ENCODE results near the gene UBE2O. TPM values are rescaled to one million over a fixed set of nuclear protein-coding genes. Genes with fewer than 3 reads are reported as not detected.
A peak's percentile ranks its signal among the peaks of the same experiment; 100 is the strongest.

Gene UBE2O
- total RNA-seq, 8 experiments from 2014 or later: 17.3 to 41.9 (median 30.1) TPM

DNA sequence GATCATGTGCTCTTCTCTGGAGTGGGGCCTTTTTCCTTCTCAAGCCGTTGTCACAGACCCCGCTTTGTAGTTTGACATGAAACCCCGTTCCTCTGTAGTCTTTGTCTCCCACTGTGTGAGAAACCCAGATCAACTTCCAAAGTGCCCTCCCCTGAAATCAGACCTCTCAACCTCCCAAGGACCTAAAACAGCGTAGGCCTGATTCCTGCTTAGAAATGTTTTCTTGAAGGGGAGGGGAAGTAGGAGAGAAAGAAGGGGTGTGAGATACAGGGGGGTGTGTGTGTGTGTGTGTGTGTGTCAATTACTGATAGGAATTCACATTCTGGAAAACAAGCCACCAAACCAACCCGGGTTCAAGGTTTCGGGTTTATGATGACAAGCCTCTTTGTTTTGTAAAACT lies 1.4 kb downstream of the UBE2O start:
- Histone ChIP-seq H3K4me3 (peak overlapping the region; percentile 91 to 98 (median 96)), H3K27ac (peak overlapping the region in 1 of 2 donors; percentile 85), H3K4me1 (replicated peaks in 1 of 2) (peaks cover 35% of the 10 kb centered on the region in 2 donors)
- 0 to 80% (median 20%) methylated on average over 2 to 4 of the region's 6 CpGs; no CpG with 5 or more reads in 3 of the 10 experiments for WGBS, 10 experiments
- in situ Hi-C loops (cut with MboI; ENCODE audit: low pct_unique_long_range_greater_than_20kb in 2 of 9, low sequenced_read_pairs in 9 of 9, unreplicated experiment in 9 of 9): no loop called here
- no peak for ATAC-seq (replicated peaks in 6 of 8)

DNA sequence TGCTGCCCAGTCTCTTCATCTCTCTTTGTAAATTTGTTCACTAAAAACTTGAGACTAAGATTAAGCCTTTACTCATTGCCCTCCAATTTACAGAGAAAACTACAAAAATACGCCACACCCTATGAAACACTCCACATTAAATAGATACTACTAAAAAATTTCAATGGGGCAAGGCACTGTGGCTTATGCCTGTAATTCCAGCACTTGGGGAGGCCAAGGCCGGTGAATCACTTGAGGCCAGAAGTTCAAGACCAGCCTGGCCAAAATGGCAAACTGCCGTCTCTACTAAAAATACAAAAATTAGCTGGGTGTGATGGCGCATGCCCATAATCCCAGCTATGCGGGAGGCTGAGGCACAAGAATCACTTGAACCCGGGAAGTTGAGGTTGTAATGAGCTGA lies 3.8 kb downstream of the UBE2O start:
- ATAC-seq (replicated peaks in 6 of 8): no peak
- in situ Hi-C loops (cut with MboI; ENCODE audit: low pct_unique_long_range_greater_than_20kb in 2 of 9, low sequenced_read_pairs in 9 of 9, unreplicated experiment in 9 of 9): no loop called here
- 78 to 100% (median 96%) methylated on average over 1 to 6 of the region's 6 CpGs; no CpG with 5 or more reads in 1 of the 10 experiments for WGBS, 10 experiments
- no peak overlapping the region for H3K27ac ChIP-seq
- peaks cover 59% of the 10 kb centered on the region in 2 donors for H3K4me1 ChIP-seq (replicated peaks in 1 of 2)
- H3K4me3 ChIP-seq: no peak overlapping the region

DNA sequence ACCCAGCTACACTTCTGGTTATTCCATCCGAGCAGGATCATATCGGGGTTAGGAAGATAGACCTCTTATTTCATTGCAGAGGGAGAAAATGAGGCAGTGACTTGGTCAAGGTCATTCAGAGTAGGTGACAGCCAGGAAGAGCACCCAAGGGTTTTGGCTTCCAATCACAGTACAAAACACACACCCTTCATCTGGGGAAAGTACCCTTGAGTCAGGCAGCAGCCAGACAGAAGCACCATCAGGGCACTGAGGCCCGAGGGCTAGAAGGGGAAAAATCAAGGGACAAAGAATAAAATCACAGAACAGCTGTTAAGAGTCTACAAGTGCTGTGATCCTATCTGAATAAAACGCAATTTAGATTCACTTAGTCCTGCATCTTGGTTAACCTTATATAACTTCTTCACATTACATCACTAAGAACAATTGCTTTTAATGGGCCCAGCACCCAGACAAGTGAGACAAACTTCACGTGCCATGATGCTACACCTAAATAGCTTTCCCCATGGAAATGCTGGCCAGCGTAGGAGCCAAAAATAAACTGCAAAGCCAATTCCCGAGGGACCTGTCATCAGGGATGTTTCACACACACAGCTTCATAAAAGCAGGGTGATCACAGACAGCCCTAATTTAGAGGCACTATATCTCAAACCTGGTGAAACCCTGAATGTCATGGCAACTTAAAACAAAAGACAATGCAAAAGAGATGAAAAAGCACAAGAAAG lies 4.9 kb downstream of the UBE2O start:
- WGBS, 10 experiments: 0 to 100% (median 68%) methylated on average over 1 to 6 of the region's 7 CpGs; no CpG with 5 or more reads in 1 of the 10 experiments
- H3K4me1 ChIP-seq (replicated peaks in 1 of 2): peaks cover 62% of the 10 kb centered on the region in 2 donors
- ATAC-seq (replicated peaks in 6 of 8): no peak
- H3K4me3 ChIP-seq: no peak overlapping the region
- no peak overlapping the region for H3K27ac ChIP-seq
- in situ Hi-C loops (cut with MboI; ENCODE audit: low pct_unique_long_range_greater_than_20kb in 2 of 9, low sequenced_read_pairs in 9 of 9, unreplicated experiment in 9 of 9): no loop called here

GRCh38 chr17:76446449-76447231 lies 6.3 kb downstream of the UBE2O start:
- peak in 7 of 8 experiments; percentile 7 to 61 (median 34) for ATAC-seq (replicated peaks in 6 of 8)
- no peak overlapping the region for H3K27ac ChIP-seq
- WGBS, 10 experiments: 0 to 61% (median 39%) methylated on average over 1 to 9 of the region's 9 CpGs; no CpG with 5 or more reads in 2 of the 10 experiments

GRCh38 chr17:76445697-76446448 lies 7.1 kb downstream of the UBE2O start:
- peaks cover 66 to 69% of the 10 kb centered on the region in 2 donors for H3K4me1 ChIP-seq (replicated peaks in 1 of 2)
- 0 to 78% (median 47%) methylated on average over 1 to 8 of the region's 10 CpGs for WGBS, 10 experiments
- H3K4me3 ChIP-seq: no peak overlapping the region
- no peak for ATAC-seq (replicated peaks in 6 of 8)
- in situ Hi-C loops (cut with MboI; ENCODE audit: low pct_unique_long_range_greater_than_20kb in 2 of 9, low sequenced_read_pairs in 9 of 9, unreplicated experiment in 9 of 9): no loop called here
- peak overlapping the region in 1 of 2 donors; percentile 74 for H3K27ac ChIP-seq

More at GRCh38 chr17:76446449-76447231, 6.3 kb downstream of the UBE2O start:
- H3K4me1 ChIP-seq (replicated peaks in 1 of 2): peaks cover 64 to 70% of the 10 kb centered on the region in 2 donors
- in situ Hi-C loops (cut with MboI; ENCODE audit: low pct_unique_long_range_greater_than_20kb in 2 of 9, low sequenced_read_pairs in 9 of 9, unreplicated experiment in 9 of 9): no loop called here
- H3K4me3 ChIP-seq: no peak overlapping the region

GRCh38 chr17:76444518-76445311 lies 8.2 kb downstream of the UBE2O start:
- WGBS, 10 experiments: 0 to 32% (median 13%) methylated on average over 2 to 8 of the region's 9 CpGs; no CpG with 5 or more reads in 4 of the 10 experiments
- peak overlapping the region in 4 of 5 donors; percentile 4 to 23 (median 12) for H3K4me3 ChIP-seq
- peak overlapping the region; percentile 59 to 74 for H3K27ac ChIP-seq

GRCh38 chr17:76442341-76443338 lies 10.3 kb downstream of the UBE2O start:
- peaks cover 53% of the 10 kb centered on the region in 2 donors for H3K4me1 ChIP-seq (replicated peaks in 1 of 2)
- no peak overlapping the region for H3K4me3 ChIP-seq
- 80 to 100% (median 95%) methylated on average over 1 to 7 of the region's 8 CpGs; no CpG with 5 or more reads in 2 of the 10 experiments for WGBS, 10 experiments
- in situ Hi-C loops (cut with MboI; ENCODE audit: low pct_unique_long_range_greater_than_20kb in 2 of 9, low sequenced_read_pairs in 9 of 9, unreplicated experiment in 9 of 9): no loop called here
- no peak overlapping the region for H3K27ac ChIP-seq
- ATAC-seq (replicated peaks in 6 of 8): no peak

More at GRCh38 chr17:76444518-76445311, 8.2 kb downstream of the UBE2O start:
- peaks cover 64% of the 10 kb centered on the region in 2 donors for H3K4me1 ChIP-seq (replicated peaks in 1 of 2)
- in situ Hi-C loops (cut with MboI; ENCODE audit: low pct_unique_long_range_greater_than_20kb in 2 of 9, low sequenced_read_pairs in 9 of 9, unreplicated experiment in 9 of 9): no loop called here
- ATAC-seq (replicated peaks in 6 of 8): peak; percentile 69 to 93 (median 86)

GRCh38 chr17:76441686-76442340 lies 11.1 kb downstream of the UBE2O start:
- Histone ChIP-seq H3K4me1 (replicated peaks in 1 of 2) (peaks cover 45 to 46% of the 10 kb centered on the region in 2 donors), H3K27ac (no peak overlapping the region), H3K4me3 (no peak overlapping the region)
- 0 to 74% (median 64%) methylated on average over 1 to 13 of the region's 13 CpGs; no CpG with 5 or more reads in 3 of the 10 experiments for WGBS, 10 experiments
- no peak for ATAC-seq (replicated peaks in 6 of 8)
- in situ Hi-C loops (cut with MboI; ENCODE audit: low pct_unique_long_range_greater_than_20kb in 2 of 9, low sequenced_read_pairs in 9 of 9, unreplicated experiment in 9 of 9): no loop called here

- ATAC-seq (replicated peaks in 6 of 8): peak in 2 of 8 experiments; percentile 7 to 8
- 78 to 100% (median 94%) methylated on average over 1 to 2 of the region's 2 CpGs; no CpG with 5 or more reads in 3 of the 10 experiments for WGBS, 10 experiments
- Histone ChIP-seq H3K4me3 (no peak overlapping the region), H3K27ac (no peak overlapping the region), H3K4me1 (replicated peaks in 1 of 2) (peaks cover 36 to 37% of the 10 kb centered on the region in 2 donors)
- in situ Hi-C loops (cut with MboI; ENCODE audit: low pct_unique_long_range_greater_than_20kb in 2 of 9, low sequenced_read_pairs in 9 of 9, unreplicated experiment in 9 of 9): no loop called here
Observed at GRCh38 chr17:76440751-76441362, 12.1 kb downstream of the UBE2O start.

DNA sequence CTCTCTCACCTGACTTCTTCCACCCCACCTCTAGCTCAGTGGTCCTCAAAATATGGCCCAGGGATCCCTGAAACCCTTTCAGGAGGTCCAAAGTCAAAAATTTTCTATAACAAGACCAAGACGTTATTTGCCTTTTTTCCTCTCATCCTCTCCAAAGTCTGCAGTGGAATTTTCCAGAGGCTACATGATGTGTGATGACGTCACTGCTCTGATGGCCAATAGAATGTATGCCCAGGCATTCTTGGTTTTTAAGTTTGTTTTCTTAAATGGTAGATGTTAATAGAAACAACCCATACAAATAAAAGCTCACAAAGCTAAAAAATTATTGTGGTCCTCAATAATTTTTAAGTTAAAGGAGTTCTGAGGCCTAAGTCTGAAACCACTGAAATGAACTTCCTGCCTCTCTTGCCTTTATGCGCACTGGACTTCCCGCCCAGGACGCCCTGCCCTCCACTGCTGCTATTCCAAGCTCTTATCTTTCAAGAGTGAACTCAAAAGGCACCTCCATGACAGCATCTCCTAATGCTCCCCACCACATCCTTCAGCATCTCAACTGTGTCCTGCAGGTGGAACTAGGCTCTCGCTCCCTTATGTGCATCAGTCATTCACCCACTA lies 13.5 kb downstream of the UBE2O start:
- Histone ChIP-seq H3K4me3 (no peak overlapping the region), H3K27ac (no peak overlapping the region), H3K4me1 (replicated peaks in 1 of 2) (peaks cover 21 to 22% of the 10 kb centered on the region in 2 donors)
- 42 to 95% (median 87%) methylated on average over 1 to 6 of the region's 6 CpGs; no CpG with 5 or more reads in 2 of the 10 experiments for WGBS, 10 experiments
- in situ Hi-C loops (cut with MboI; ENCODE audit: low pct_unique_long_range_greater_than_20kb in 2 of 9, low sequenced_read_pairs in 9 of 9, unreplicated experiment in 9 of 9): no loop called here
- ATAC-seq (replicated peaks in 6 of 8): no peak

Data from motor neuron (in vitro differentiated cells).